Endothelial cell of umbilical vein (primary cell): ENCODE results near the gene VRK1. TPM values are rescaled to one million over a fixed set of nuclear protein-coding genes. Genes with fewer than 3 reads are reported as not detected.

ENCODE experiments used
- BruUV-seq: library from RNA; stranded (reverse); fragments of 400-500 nt; replicated peaks from 2 replicates; lab custom pipeline; 2021; lab: Mats Ljungman, UMichigan
- CTCF ChIA-PET: fragments of 300-600, 350-600 bp; sonication (Branson Sonifier 250); formaldehyde crosslinking; loops from one replicate; lab custom pipeline; 2021; ENCODE audit warnings: antibody characterized with exemption, inconsistent platforms; lab: Charles Lee
- POLR2A ChIA-PET: fragments of 300-600, 350-600 bp; sonication (Branson Sonifier 250); formaldehyde crosslinking; loops from one replicate; lab custom pipeline; 2021; ENCODE audit warnings: antibody characterized with exemption, inconsistent platforms; lab: Charles Lee
- DNase-seq: peaks from one replicate; pipeline ENCODE4 v3.0.0-alpha.2; 2011; ENCODE audit warnings: low read depth, low spot score
- FAIRE-seq: peaks from 2 replicates; lab custom pipeline; 2011; peaks lifted over from hg19 to GRCh38; lab: Jason Lieb, UNC
- H2AFZ ChIP-seq: 2 replicates; pipeline ENCODE4 v1.6.0; 2012; ENCODE audit warnings: low read depth, low read length, control low read depth, inconsistent platforms
- H3K27ac ChIP-seq: 2 replicates; pipeline ENCODE4 v1.5.1; 2011; ENCODE audit warnings: low read depth, mild to moderate bottlenecking, control low read depth, low read length, moderate library complexity; ENCODE audit not compliant: insufficient read depth
- H3K27me3 ChIP-seq, 2 experiments: 2 replicates each; pipeline versions ENCODE4 v1.6.0 to v1.6.1; 2011; ENCODE audit warnings: low read length in 2 of 2, mixed read lengths in 1 of 2; ENCODE audit not compliant: control insufficient read depth in 2 of 2, insufficient read depth in 2 of 2
- H3K36me3 ChIP-seq, 2 experiments: 2 replicates in 1 of 2; 3 replicates in 1 of 2; pipeline ENCODE4 v1.5.1; 2011; ENCODE audit warnings: low read length in 2 of 2, mild to moderate bottlenecking in 1 of 2, moderate library complexity in 1 of 2; ENCODE audit not compliant: control insufficient read depth in 2 of 2, insufficient read depth in 2 of 2; ENCODE audit errors: extremely low read depth in 1 of 2
- H3K4me1 ChIP-seq: 3 replicates; pipeline ENCODE4 v1.5.1; 2011; ENCODE audit warnings: mild to moderate bottlenecking, low read length; ENCODE audit not compliant: control insufficient read depth, insufficient read depth; ENCODE audit errors: extremely low read depth
- H3K4me2 ChIP-seq: 2 replicates; pipeline ENCODE4 v1.6.1; 2011; ENCODE audit warnings: low read length, control low read depth, mixed read lengths; ENCODE audit not compliant: insufficient read depth
- H3K4me3 ChIP-seq, 3 experiments: fragments of 200-600 bp in 1 of 3; sonication (generic), shearing (Covaris generic) in 1 of 3; replicated peaks in 1 of 3; 2 replicates each; pipeline ENCODE4 v1.5.1; 2011 to 2016; ENCODE audit warnings: control low read depth in 3 of 3, low read length in 3 of 3, mild to moderate bottlenecking in 2 of 3, inconsistent platforms in 1 of 3, low read depth in 1 of 3, moderate library complexity in 1 of 3; ENCODE audit not compliant: insufficient read depth in 1 of 3
- H3K79me2 ChIP-seq: 2 replicates; pipeline ENCODE4 v1.6.0; 2012; ENCODE audit warnings: low read length, inconsistent platforms; ENCODE audit not compliant: control insufficient read depth, insufficient read depth
- H3K9ac ChIP-seq: replicated peaks from 2 replicates; pipeline ENCODE3; 2011; ENCODE audit warnings: low read length, control low read depth; ENCODE audit not compliant: insufficient read depth; ENCODE audit errors: extremely low read depth
- H3K9me1 ChIP-seq: replicated peaks from 3 replicates; pipeline ENCODE4 v1.6.0; 2011; ENCODE audit warnings: mild to moderate bottlenecking, low read length; ENCODE audit not compliant: control insufficient read depth, insufficient read depth; ENCODE audit errors: extremely low read depth
- H3K9me3 ChIP-seq: replicated peaks from 2 replicates; pipeline ENCODE4 v1.5.1; 2012; ENCODE audit warnings: low read length, inconsistent platforms; ENCODE audit not compliant: control insufficient read depth, insufficient read depth
- H4K20me1 ChIP-seq: replicated peaks from 2 replicates; pipeline ENCODE3; 2011; ENCODE audit warnings: mild to moderate bottlenecking, low read length; ENCODE audit not compliant: control insufficient read depth, insufficient read depth; ENCODE audit errors: extremely low read depth
- EZH2 ChIP-seq: IDR thresholded peaks from 2 replicates; pipeline ENCODE4 v1.6.1; 2012; ENCODE audit warnings: borderline replicate concordance, low read depth, mild to moderate bottlenecking, moderate library complexity, low read length, inconsistent platforms; ENCODE audit not compliant: severe bottlenecking
- FOS ChIP-seq: IDR thresholded peaks from 2 replicates; pipeline ENCODE4 v1.6.1; 2011; ENCODE audit warnings: mild to moderate bottlenecking, low read length, moderate library complexity, borderline replicate concordance; ENCODE audit not compliant: insufficient read depth
- GATA2 ChIP-seq: IDR thresholded peaks from 2 replicates; pipeline ENCODE4 v1.7.0; 2011; ENCODE audit warnings: low read depth, mild to moderate bottlenecking, moderate library complexity, mixed read lengths, low read length; ENCODE audit not compliant: insufficient read length, insufficient read depth
- JUN ChIP-seq: IDR thresholded peaks from 2 replicates; pipeline ENCODE4 v1.6.1; 2011; ENCODE audit warnings: borderline replicate concordance, low read depth; ENCODE audit not compliant: insufficient read length, insufficient read depth
- MYC ChIP-seq: IDR thresholded peaks from one replicate; pipeline ENCODE4 v1.6.1; 2011; ENCODE audit warnings: mild to moderate bottlenecking, low read depth, low read length
- POLR2A ChIP-seq: IDR thresholded peaks from 2 replicates; pipeline ENCODE4 v1.6.1; 2012; ENCODE audit warnings: low read depth, mild to moderate bottlenecking, control low read depth, low read length
- POLR2AphosphoS5 ChIP-seq: IDR thresholded peaks from 2 replicates; pipeline ENCODE4 v1.6.1; 2012; ENCODE audit warnings: low read depth, mild to moderate bottlenecking, control low read depth, low read length, moderate library complexity; ENCODE audit not compliant: insufficient read depth
- dilution Hi-C: fragments of 300-500 bp; cut with MboI; formaldehyde crosslinking; loops from one replicate; pipeline ENCODE4 v1.15.0; 2019; ENCODE audit warnings: low sequenced_read_pairs; ENCODE audit not compliant: extremely low pct_ligation_motif_present
- intact Hi-C: fragments of 100-400 bp; cut with micrococcal nuclease; formaldehyde crosslinking; loops from one replicate; pipeline ENCODE4 v1.10.0; 2022
- polyA plus RNA-seq, 4 experiments: library from polyadenylated mRNA; depleted of rRNA in 3 of 4; stranded (reverse) in 3 of 4; unstranded in 1 of 4; fragments of >200 nt; gene quantifications; 2 replicates each; pipeline versions ENCODE4 v1.2.1 to v1.2.3, GENCODE V29; 2011 to 2012; ENCODE audit warnings: missing spikeins in 1 of 4
- total RNA-seq: library from RNA; stranded (reverse); gene quantifications from 2 replicates; pipeline ENCODE4 v1.2.3, GENCODE V29; 2021
- TF ChIP-seq, protein P1 (sequence below), 2 donors: IDR thresholded peaks; 1 replicate in 1 of 2; 2 replicates in 1 of 2; pipeline ENCODE4 v1.5.1; 2011; ENCODE audit warnings: low read length in 2 of 2, mild to moderate bottlenecking in 2 of 2, moderate library complexity in 2 of 2, control low read depth in 1 of 2, inconsistent platforms in 1 of 2, low read depth in 1 of 2; ENCODE audit not compliant: insufficient read depth in 1 of 2; ENCODE audit errors: extremely low read depth in 1 of 2
- TF ChIP-seq, protein P2 (sequence below): IDR thresholded peaks from 2 replicates; pipeline ENCODE4 v1.6.1; 2011; ENCODE audit not compliant: insufficient read depth, insufficient read length

Gene VRK1
- total and polyA plus RNA-seq, 2 donors (not counting 3 experiments of a cell fraction or from before 2014, with no cell fraction given): 7.1 to 31.7 TPM

DNA sequence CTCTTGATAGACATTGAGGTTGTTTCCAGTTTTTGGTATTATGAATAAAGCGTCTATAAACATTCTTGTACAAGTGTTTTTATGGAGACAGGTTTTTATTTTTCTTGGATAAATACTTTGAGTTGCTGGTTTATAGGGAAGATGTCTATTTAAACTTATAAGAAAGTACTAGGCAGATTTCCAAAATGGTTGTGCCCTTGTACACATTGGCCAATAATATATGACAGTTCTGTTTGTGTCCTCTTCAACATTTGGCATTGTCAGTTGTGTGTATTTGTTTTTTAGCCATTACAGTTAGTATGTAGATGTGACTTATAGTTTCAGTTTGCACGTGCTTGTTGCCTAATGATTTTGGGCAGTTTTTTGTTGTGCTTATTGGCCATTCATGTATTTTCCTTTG is 42.1 kb downstream of the VRK1 start:
- POLR2A ChIA-PET: no interaction called here
- no peak overlapping the region for H3K27ac ChIP-seq
- no peaks in the 10 kb centered on the region for H3K4me1 ChIP-seq
- H3K4me3 ChIP-seq: no peak overlapping the region
- FAIRE-seq (no peak), DNase-seq (no peak)
- H3K9ac ChIP-seq: no peak overlapping the region
- H4K20me1 ChIP-seq: no peaks in the 10 kb centered on the region
- H3K36me3 ChIP-seq: peaks cover 0 to 3% of the 10 kb centered on the region in 2 experiments
- CTCF ChIA-PET: no interaction called here
- intact Hi-C loops (no loop called here), dilution Hi-C loops (no loop called here)
- H2AFZ ChIP-seq: no peak overlapping the region
- no peak overlapping the region for H3K4me2 ChIP-seq
- no peaks in the 10 kb centered on the region for H3K27me3 ChIP-seq
- H3K9me1 ChIP-seq: no peaks in the 10 kb centered on the region
- H3K79me2 ChIP-seq: peaks cover 6% of the 10 kb centered on the region
- TF ChIP-seq EZH2 (no peak), GATA2 (no peak), FOS (no peak), JUN (no peak), POLR2A (no peak), MYC (no peak), POLR2AphosphoS5 (no peak)
- TF ChIP-seq, protein P1, sequence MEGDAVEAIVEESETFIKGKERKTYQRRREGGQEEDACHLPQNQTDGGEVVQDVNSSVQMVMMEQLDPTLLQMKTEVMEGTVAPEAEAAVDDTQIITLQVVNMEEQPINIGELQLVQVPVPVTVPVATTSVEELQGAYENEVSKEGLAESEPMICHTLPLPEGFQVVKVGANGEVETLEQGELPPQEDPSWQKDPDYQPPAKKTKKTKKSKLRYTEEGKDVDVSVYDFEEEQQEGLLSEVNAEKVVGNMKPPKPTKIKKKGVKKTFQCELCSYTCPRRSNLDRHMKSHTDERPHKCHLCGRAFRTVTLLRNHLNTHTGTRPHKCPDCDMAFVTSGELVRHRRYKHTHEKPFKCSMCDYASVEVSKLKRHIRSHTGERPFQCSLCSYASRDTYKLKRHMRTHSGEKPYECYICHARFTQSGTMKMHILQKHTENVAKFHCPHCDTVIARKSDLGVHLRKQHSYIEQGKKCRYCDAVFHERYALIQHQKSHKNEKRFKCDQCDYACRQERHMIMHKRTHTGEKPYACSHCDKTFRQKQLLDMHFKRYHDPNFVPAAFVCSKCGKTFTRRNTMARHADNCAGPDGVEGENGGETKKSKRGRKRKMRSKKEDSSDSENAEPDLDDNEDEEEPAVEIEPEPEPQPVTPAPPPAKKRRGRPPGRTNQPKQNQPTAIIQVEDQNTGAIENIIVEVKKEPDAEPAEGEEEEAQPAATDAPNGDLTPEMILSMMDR (IDR thresholded peaks at IDR 0.05; ENCODE audit: extremely low read depth in 1 of 2, insufficient read depth in 1 of 2, low read depth in 1 of 2, low read length in 2 of 2): no peak
- TF ChIP-seq, protein P2, sequence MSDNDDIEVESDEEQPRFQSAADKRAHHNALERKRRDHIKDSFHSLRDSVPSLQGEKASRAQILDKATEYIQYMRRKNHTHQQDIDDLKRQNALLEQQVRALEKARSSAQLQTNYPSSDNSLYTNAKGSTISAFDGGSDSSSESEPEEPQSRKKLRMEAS: no peak
- H3K9me3 ChIP-seq: no peaks in the 10 kb centered on the region
- BruUV-seq: no TSS peak
